ENCODE measurements around the gene RPL27A.

DNA sequence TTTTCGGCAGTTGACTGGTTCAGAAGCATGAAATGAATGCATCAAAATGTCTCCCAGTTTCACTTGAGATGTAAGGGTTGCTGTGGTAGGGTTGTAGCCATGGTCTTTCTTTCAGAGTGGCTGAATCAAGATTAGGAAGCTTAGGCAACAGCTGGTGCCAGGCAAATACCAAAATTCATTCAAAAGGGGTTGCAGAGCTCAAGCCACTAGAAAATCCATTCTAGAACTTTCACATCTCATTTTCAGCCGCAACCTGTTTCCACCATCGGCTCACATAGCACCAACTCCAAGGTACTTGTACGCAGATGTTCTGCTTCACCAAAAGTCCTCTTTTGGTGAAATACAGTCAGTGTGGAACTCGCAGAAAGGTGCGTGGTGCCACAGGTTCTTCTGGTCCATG is 48.1 kb upstream of the RPL27A start:
- TF ChIP-seq, protein P1, sequence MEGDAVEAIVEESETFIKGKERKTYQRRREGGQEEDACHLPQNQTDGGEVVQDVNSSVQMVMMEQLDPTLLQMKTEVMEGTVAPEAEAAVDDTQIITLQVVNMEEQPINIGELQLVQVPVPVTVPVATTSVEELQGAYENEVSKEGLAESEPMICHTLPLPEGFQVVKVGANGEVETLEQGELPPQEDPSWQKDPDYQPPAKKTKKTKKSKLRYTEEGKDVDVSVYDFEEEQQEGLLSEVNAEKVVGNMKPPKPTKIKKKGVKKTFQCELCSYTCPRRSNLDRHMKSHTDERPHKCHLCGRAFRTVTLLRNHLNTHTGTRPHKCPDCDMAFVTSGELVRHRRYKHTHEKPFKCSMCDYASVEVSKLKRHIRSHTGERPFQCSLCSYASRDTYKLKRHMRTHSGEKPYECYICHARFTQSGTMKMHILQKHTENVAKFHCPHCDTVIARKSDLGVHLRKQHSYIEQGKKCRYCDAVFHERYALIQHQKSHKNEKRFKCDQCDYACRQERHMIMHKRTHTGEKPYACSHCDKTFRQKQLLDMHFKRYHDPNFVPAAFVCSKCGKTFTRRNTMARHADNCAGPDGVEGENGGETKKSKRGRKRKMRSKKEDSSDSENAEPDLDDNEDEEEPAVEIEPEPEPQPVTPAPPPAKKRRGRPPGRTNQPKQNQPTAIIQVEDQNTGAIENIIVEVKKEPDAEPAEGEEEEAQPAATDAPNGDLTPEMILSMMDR (IDR thresholded peaks at IDR 0.05): no peak
- no peak for TF ChIP-seq POLR2A (IDR thresholded peaks at IDR 0.05)
